Stimulated activated CD4-positive, alpha-beta T cell treated with anti-CD3 and anti-CD28 coated beads, TNF-alpha, amount 100 ng/mL, for 24 hours (primary cell): Measurements from ENCODE around the gene RANBP17.

Source experiments
- DNase-seq, 3 experiments: peaks; one replicate each; pipeline ENCODE4 v3.0.0-alpha.2; 2020; ENCODE audit warnings: low read depth in 3 of 3

The RANBP17 gene

DNA sequence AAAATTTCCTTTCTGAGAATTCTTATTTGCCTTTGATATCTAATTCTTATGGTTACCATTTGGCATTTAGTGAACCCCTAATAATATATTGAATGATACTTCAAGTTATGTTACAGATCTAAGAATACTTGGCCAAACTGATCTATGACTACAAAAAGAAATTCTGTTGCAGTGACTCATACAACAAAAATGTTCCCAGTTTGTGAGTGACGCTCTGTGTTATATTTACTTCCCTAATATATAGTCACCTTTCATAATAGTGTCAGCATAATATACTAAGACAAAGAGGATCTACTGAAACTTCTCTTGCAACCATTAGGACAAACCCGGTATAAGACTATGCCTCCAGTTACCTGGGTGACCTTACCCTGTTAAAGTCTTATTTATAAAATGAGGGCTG, 230.4 kb downstream of the RANBP17 start:
- DNase-seq: no peak

DNA sequence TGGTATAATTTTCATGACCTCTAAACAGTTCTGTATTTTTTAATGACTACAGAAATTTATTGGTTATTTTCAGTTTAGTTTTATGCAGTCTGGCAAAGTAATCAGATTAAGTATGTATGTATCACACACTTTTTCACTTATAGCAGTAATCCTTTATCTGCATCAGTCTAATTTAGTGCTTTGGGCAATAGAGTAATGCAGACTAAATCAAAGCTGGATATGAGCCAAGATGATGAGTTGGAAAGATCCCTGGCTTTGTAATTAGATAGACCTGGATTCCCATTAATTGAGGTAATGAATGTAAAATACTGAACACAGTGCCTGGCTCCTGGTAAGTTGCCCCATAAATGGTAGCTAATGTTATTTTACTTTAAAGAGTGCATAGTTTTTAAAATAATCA, 231.8 kb downstream of the RANBP17 start:
- no peak for DNase-seq

DNA sequence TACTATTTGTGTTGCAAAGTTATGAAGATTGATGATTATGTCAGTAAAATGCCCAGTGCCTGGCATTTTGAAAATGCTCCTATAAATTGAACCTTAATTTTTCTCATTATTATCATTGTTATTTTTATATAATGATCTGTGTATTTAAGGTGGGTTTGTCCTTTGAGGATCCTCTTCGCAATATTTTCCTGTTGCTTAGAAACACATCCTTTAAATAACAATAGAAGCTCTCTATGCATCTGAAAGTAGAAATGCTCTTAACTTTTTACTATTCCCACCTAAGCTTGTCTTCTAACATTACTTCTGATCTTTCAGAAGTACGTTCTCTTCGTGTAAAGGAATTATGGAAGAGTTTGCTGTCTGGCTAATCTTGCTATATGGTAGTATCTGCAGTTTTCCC, 232.5 kb downstream of the RANBP17 start:
- no peak for DNase-seq

DNA sequence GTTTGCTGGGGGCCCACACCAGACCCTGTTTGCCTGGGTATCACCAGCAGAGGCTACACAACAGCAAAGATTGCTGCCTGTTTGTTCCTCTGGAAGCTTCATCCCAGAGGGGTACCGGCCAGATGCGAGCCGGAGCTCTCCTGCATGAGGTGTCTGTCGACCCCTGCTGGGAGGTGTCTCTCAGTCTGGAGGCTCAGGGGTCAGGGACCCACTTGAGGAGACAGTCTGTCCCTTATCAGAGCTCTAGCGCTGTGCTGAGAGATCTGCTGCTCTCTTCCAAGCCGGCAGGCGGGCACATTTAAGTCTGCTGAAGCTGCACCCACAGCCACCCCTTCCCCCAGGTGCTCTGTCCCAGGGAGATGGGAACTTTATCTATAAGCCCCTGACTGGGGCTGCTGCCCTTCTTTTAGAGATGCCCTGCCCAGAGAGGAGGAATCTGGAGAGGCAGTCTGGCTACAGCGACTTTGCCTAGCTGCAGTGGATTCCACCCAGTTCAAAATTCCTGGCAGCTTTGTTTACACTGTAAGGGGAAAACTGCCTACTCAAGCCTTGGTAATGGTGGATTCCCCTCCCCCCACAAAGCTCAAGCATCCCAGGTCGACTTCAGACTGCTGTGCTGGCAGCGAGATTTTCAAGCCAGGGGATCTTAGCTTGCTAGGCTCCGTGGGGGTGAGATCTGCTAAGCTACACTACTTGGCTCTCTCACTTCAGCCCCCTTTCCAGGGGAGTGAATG, 241.2 kb downstream of the RANBP17 start:
- no peak for DNase-seq

DNA sequence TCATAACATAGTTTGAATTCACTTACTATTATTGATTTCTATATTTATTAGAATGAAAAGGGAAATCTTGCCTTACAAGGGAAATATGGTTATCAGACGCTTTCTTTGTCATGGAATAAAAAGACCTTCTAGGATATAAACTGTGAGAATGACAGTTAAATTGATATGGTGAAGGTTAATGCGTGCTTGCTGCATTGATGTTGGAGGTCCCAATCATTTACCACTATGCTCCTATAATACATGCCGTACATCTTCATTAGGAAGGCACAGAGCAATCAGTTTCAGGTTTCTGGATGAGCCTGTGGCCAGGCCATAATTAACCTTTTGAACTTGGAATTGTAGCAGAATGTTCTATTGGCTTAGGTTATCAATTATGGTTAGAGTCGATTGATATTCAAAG, 245.9 kb downstream of the RANBP17 start:
- DNase-seq: no peak

DNA sequence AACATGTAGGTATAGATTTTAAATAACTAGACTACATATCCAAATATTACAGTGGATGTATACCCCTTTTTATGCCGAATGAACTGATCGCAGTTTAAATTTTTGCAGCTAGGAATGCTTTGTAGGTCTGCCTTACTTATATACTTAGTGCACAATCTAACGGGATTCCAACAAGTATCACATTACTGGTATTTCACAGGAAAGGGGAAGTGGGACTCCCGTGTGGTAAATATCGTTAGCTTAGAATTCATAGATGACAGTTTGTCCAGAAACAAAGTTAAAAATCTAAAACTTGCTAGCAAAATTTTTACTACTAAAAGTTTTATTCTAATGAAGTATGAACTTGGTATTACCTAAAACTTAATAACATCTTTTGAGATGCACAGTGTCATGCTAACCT, 253.7 kb downstream of the RANBP17 start:
- DNase-seq: no peak

DNA sequence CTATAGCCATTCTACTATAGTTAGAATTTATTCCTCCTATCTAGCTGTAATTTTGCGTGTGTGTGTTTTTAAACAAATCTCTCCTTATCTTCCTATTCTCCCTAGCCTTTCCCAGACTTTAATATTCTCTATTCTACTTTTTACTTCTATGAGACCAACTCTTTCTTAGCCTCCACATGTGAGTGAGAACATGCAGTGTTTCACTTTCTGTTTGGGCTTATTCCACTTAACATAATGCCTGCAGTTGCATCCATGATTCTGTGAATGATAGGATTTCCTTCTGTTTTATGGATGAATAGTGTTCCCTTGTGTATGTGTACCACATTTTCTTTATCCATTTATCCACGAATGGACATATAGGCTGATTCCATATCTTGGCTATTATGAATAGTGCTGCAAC, 254.9 kb downstream of the RANBP17 start:
- no peak for DNase-seq

DNA sequence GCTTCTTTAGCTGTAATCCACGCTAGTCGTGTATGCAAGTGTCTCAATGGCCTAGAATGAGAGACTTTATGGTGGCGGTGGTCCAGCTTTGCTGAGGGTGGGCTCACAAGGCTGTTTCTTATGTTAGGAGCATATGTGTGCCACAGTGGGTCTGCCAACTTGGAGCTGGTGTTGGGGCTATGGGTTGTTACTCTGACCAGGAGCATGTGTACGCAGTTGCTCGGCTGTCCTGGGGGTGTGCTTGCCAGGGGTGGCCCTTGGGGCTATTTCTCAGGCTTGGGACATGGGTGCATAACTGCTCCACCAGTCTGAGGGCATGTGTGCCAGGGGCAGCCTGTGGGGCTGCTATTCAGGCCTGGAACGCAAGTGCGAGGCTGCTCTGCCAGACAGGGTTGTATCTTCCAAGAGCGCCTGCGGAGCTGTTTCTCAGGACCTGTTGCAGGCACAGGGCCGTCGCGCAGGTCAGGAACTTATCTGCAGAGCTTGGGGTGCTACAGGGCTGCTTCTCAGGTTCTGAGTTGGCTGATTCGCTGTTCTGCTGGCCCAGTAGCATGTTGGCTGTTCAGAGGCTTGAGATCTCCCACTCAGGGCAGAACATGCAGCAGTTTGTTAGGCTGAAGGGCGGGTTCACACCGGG, 259.3 kb downstream of the RANBP17 start:
- no peak for DNase-seq

DNA sequence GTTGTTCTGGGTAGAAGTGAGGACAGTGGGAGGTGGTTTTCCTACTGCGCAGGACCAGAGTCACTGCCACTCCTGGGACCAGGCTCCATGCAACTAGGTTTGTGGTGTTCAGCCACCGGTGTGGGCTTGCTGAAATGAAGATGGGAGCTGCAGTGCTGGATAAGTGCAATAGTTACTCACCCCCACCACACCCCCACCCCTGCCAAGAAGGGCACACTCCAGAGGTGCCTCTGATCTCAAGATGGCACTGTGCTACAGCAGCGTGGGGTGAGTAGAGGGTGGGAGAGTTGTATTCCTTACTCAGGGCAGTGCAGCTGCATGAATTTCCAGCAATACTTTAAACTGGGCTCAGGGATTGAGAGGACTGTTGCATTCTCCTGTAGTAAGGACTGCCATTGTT, 259.8 kb downstream of the RANBP17 start:
- no peak for DNase-seq

DNA sequence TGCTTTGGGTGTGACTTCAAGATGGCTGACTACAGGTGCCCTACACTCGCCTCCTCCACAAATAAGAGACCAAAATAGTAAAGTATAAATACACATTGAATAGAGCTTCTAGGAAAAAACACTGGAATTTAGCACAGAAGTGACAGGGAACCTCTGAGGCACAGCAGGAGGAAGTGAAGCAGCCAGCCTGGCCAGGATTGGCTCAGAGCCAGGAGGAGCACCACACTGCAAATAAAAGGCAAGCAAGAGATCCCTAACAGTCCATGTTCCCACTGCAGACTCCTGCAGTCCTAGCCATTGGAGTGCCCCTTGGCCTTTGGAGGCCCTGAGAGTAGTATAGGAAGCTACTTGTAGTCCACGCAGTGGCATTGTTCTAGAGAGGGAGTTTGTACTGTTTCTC, 260.6 kb downstream of the RANBP17 start:
- DNase-seq: no peak

DNA sequence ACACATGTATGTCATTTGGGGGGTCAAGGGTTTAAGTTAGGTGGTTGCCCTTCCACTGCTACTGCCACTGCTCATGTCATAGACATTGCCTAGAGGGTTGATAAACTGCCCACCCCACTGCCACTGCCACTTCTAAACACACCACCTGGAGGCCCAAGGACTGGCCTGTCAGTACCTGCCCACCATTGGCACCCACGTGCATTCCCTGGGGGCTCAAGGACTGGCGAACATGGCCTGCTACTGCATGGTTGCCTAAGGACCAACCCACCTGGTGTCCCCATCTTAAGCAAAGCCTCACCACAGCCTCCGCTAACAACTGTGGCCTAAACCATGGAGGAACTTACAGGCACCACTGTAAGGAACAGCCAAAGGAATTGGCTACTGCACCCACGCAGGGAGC, 261.6 kb downstream of the RANBP17 start:
- no peak for DNase-seq

DNA sequence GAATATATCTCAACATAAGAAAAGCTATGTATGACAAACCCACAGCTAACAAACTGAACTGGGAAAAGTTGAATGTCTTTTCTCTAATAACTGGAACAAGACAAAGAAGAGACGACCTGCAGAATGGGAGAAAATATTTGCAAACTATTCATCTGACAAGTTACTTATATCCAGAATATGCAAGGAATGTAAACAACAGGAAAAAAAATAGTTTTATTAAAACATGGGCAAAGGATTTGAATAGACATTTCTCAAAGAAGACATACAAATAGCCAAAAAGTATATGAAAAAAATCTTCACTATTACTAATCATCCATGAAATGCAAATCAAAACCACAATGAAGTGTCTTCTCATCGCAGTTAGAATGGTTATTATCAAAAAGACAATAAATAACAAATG, 265.5 kb downstream of the RANBP17 start:
- no peak for DNase-seq

DNA sequence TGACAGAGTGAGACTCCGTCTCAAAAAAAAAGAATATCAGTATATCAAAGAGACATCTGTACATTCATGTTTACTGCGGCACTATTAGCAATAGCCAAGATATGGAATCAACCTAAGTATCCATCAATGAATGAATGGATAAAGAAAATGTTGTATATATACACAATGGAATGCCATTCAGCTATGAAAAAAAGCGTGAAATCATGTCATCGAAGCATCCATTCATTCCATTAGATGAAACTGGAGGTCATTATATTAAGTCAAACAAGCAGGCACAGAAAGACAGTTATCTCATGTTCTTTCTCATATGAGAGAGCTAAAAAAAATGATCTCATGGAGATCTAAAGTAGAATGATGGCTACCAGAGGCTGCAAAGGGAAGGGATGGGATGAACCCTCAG, 266.3 kb downstream of the RANBP17 start:
- DNase-seq: no peak

DNA sequence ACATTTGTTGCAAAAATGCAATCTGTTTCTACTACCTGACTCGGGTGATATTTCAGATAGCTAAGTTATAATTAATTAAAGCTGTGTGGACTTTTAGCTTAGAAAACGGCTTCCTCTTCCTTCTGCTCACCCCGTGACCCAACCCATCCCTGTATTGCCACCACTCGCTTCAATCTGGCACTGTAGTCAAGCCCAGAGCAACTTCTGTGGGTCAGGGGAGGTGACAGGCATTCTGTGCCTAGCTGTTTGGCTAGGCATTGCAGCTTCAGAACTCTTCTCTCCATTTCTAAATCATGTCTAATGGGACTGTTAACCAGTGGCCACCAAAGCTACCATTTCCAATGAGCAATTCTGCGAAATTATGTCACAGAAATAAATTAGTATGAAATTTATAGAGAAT, 267.5 kb downstream of the RANBP17 start:
- no peak for DNase-seq

DNA sequence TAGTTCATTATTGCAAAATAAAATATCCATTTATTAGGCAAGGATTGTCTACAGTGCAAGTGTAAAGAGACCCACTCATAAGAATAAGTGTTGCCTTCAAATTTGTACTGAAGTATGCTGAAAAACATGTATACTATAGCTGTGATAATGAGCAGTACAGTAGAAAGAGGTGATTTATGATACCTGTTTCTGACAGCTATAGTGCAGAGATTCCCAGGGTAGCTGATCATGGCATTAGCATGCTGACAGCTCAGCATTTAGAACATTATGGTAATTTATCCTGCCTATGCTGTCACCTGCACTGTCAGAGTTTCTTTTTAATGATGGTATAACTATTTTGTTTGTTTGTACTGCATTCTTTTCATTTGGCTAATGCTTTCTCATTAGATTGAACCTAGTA, 269.7 kb downstream of the RANBP17 start:
- no peak for DNase-seq

DNA sequence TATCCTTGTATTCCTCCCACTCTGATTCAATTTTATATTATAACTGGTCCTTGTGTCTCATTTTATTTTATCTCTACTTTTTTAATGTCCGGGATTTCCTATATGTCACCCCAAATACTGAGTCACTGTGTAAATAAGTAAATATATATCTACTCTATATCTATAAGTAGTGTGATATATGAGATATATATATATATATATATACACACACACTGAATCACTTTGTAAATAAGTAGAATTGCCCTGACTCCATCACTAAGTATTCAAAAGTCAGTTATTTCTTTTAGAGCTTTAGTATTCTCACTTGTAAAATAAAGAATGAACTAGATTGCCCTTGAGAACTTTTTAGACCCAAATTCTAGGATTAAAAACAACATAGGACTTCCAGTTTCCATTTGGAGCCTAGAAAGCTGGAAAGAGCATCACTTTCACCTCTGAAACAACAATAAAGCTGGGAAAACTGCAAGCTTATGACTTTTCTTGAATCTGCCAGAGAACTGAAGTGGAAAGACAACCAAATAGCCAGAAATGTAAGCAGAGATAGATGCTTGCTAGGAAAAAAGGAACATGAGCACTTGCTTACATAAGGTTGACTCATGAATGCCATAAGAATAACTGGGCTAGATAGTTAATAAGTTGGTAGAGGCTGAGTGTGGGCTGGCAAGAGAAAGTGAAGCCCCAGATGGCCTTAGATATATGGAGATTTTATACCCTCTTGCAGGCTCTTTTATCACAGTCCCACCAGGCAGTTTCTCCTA, 276.1 kb downstream of the RANBP17 start:
- DNase-seq: no peak

DNA sequence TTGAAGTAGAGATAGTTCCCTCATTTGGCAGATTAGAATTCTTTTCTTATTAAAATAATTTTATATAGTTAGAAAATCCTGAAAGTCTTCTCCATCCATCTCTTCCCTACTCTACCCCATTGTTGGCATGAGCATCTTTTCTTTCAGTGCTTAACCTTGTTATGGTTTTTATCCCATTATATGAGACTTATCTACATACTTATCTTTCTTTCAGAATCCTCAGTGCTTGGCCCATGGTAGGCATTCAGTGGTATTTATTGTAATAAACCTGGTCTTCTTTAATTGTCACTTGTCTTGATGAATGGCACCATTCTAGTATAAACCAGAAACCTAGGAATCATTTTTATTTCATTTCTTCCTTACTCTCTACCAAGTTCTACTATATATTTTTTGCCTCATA, 277.4 kb downstream of the RANBP17 start:
- DNase-seq: no peak

DNA sequence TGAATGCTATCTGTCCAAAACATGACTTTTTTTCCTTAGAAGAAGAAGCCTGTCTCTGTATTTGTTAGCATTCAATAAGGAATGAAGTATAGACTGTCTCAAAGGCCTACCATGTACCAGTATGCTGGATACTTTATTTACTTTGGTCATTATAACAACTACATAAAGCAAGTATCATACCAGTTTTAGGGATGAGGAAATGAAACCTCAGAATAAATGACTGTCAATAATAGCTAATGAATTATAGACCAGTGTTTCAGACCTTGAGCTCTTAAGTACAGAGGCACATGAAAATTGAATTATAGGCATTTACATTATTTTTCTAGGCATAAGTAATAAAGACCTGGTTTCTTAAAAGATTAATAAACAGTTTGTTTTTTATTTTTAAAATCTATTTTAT, 280.8 kb downstream of the RANBP17 start:
- DNase-seq: no peak

DNA sequence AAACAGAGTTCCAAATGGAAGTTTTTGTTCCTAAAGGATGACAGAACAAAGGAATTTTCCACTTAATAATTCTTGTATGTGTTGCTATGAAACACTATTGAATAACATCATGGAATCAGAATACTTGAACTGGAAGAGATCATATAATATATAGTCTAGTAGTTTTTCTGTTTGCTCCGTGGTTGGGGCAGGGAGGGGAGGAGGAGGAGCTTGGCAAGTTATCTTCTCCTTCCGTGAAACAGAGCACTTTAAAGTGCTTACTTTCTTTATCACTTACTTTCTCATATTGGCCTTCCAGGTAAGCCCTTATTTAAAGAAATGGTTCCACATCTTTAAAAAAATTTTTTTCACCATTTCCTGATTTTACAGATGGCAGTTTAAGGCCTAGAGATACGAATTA, 281.4 kb downstream of the RANBP17 start:
- no peak for DNase-seq

DNA sequence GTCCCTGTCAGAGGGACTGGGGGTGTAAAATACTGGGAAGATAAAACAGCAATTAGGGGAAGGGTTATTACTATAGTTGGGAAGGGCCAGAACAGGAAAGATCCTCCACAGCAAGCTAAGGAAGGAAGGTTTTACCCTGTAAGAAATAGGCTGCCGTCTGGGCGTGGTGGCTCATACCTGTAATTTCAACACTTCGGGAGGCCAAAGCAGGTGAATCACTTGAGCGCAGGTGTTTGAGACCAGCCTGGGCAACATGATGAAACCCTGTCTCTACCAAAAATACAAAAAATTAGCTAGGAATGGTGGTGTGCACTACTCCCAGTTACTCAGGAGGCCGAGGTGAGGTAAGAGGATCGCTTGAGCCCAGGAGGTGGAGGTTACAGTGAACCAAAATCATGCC, 282.1 kb downstream of the RANBP17 start:
- DNase-seq: no peak

DNA sequence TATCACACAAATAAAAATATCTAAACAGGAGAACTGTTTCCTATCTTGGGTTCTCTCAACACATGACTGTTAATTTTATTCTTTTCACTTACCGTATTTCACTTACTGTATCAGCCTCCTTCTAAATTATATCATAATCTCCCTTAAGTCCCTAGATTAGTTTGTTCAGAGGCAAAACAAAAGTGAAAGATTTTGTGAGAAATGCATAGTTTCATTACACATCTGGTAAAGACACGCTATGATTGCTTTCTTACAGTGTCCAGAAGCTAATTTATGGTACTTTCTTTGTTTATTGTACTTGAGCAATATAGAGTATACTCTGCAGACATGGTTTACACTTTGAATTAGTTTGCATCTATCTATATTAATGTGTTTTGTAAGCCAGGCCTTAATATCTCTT, 287.5 kb downstream of the RANBP17 start:
- no peak for DNase-seq

DNA sequence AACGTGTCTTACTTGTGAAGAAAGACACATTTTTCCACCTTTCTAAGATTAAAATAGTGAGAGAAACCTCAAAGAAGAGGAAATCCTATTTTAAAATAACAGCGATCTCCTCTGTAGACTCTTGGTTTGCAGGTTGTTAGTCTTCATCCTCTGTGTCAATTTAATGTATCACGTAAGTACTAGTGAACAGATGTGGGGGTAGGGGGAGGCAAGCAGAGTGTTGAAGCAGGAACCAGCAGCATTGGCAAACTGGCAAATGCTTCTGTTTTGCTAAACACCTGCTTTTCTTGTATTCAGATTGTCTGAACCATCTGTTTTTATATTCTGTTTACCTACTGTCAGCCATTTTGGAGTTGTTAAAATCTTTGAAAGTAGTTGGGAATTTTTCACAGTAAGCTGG, 288.0 kb downstream of the RANBP17 start:
- DNase-seq: no peak

DNA sequence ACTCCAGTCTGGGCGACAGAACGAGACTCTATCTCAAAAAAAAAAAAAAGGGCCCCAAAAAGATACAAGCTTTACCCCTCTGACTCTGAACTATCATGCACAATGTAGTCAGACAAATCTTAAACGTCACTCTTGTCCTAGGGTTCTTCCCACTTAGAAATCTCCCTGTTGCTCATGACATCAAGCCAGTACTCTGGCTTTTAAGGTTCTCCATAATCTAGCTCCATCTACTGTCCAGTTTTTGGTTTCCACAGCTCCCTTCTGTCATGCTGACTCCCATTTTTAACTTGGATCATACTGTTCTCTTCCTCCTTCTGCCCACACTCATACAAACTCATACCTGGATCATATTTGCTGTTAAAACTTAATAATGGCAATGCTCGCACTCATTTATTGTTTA, 290.6 kb downstream of the RANBP17 start:
- no peak for DNase-seq
